Stimulated activated naive B cell treated with anti-CD40 and anti-IgM and Interleukin-4, amounts not matched to agents 10 μg/mL and 1 μg/mL and 100 μg/mL, for 72 hours (primary cell): ENCODE measurements around the gene BRCA1.

Source experiments
- ATAC-seq, 2 donors: fragments of 150-1000 bp; cut with Tn5 transposase; replicated peaks; 2 replicates each; pipeline ENCODE4 v1.10.0; 2021; ENCODE audit warnings: moderate library complexity in 1 of 2
- DNase-seq: peaks from one replicate; pipeline ENCODE4 v3.0.0; 2021
- H3K27ac Mint-ChIP-seq: one replicate; pipeline ENCODE4 v1.8.0; 2022; ENCODE audit warnings: mild to moderate bottlenecking, mixed read lengths
- H3K27me3 Mint-ChIP-seq, 2 donors: one replicate each; pipeline ENCODE4 v1.8.0; 2022; ENCODE audit warnings: mixed read lengths in 2 of 2
- H3K36me3 Mint-ChIP-seq, 2 donors: one replicate each; pipeline ENCODE4 v1.8.0; 2022; ENCODE audit warnings: mixed read lengths in 2 of 2, mild to moderate bottlenecking in 1 of 2
- H3K4me1 Mint-ChIP-seq, 2 donors: one replicate each; pipeline ENCODE4 v1.8.0; 2022; ENCODE audit warnings: mixed read lengths in 2 of 2, mild to moderate bottlenecking in 1 of 2
- H3K4me3 Mint-ChIP-seq, 2 donors: one replicate each; pipeline ENCODE4 v1.8.0; 2022; ENCODE audit warnings: mild to moderate bottlenecking in 2 of 2, mixed read lengths in 2 of 2, moderate library complexity in 1 of 2
- H3K9me3 Mint-ChIP-seq, 2 donors: one replicate each; pipeline ENCODE4 v1.8.0; 2022; ENCODE audit warnings: mixed read lengths in 2 of 2, mild to moderate bottlenecking in 1 of 2

Gene BRCA1

DNA sequence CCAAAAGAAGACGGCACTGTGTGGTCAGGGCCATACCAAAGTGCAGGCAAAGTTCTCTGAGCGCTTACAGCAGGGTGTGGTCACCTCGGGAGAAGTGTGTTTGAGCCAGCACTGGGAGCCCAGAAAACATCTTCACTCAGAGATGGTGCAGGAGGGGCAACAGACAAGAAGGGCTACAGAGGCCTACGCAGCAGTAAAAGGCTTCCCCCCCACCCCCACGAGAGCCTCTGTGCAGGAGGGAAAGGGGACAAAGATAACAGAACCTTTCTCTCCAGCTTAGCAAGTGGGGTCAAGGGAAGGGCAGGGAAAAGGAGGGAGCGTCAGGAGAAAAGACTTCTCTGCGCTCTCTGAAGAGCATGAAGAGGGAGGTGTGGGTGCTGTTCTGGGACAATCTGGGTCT, 105.7 kb downstream of the BRCA1 start:
- peaks cover 9 to 15% of the 10 kb centered on the region in 2 donors for H3K36me3 Mint-ChIP-seq
- H3K27me3 Mint-ChIP-seq, result no peaks in the 10 kb centered on the region
- DNase-seq, result no peak
- H3K27ac Mint-ChIP-seq, result no peak overlapping the region
- H3K9me3 Mint-ChIP-seq, result no peaks in the 10 kb centered on the region
- ATAC-seq, result no peak
- peak overlapping the region in 1 of 2 donors; percentile 26 for H3K4me3 Mint-ChIP-seq
- peaks cover 15 to 46% of the 10 kb centered on the region in 2 donors for H3K4me1 Mint-ChIP-seq

DNA sequence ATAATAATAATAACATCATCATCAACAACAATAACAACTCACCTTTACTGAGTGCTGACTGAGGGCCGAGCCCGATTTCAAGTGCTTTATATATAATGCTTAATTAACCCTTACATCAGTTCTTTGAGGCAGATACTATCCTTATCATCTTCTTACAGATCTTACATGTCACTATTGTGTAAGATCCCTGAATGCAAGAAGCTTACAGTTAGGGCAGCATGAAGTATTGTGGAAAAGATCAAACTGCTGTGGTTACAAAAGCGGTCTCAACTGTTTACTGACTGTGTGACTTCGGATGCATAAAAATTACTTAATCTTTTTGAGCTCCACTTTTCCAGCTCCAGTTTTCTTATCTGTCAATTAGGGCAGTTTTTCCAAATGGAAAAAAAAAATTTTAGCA, 106.2 kb downstream of the BRCA1 start:
- peaks cover 13 to 42% of the 10 kb centered on the region in 2 donors for H3K4me1 Mint-ChIP-seq
- no peak overlapping the region for H3K27ac Mint-ChIP-seq
- H3K9me3 Mint-ChIP-seq, result no peaks in the 10 kb centered on the region
- ATAC-seq (no peak), DNase-seq (no peak)
- H3K4me3 Mint-ChIP-seq, result no peak overlapping the region
- peaks cover 12 to 16% of the 10 kb centered on the region in 2 donors for H3K36me3 Mint-ChIP-seq
- H3K27me3 Mint-ChIP-seq, result no peaks in the 10 kb centered on the region

DNA sequence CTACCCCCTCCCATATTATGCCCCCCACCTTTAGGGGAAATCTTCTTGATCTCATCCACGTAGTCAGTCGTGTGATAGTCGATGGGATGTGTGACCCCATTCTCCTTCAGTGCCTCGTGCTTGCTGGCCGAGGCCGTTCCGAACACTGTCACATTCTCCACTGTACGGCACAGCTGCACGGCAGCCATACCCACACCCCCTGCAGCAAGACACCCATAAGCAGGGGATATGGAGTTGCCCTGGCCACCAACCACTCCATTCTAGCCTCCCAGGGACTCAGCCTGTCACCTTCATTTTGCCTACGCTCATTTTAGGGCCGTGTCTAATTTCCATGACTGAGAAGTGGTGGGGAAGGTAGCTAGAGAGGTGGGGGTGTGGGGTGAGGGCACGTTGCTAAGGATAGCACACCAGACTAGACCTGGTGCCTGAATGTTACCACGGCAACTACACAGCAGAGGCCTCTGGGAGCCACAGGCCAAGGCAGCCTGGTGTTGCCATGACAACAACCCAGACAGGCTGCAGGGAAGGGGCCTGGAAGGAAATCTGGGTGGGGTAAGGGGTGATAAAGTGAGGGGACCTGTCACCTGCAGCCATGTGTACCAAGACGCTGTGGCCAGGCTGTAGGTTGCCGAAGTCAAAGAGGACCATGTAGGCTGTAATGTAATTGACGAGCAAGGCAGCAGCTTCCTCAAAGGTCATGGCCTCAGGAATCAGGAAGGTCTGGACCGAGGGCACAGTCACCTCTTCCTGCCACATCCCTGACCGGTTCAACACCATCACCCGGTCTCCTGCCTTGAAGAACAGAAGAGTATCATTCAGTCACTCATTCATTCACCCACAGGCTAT, 106.9 kb downstream of the BRCA1 start:
- ATAC-seq (no peak), DNase-seq (no peak)
- H3K27me3 Mint-ChIP-seq, result no peaks in the 10 kb centered on the region
- H3K4me3 Mint-ChIP-seq, result no peak overlapping the region
- peaks cover 13 to 42% of the 10 kb centered on the region in 2 donors for H3K4me1 Mint-ChIP-seq
- peak overlapping the region; percentile 32 for H3K27ac Mint-ChIP-seq
- no peaks in the 10 kb centered on the region for H3K9me3 Mint-ChIP-seq
- H3K36me3 Mint-ChIP-seq, result peaks cover 18 to 21% of the 10 kb centered on the region in 2 donors

DNA sequence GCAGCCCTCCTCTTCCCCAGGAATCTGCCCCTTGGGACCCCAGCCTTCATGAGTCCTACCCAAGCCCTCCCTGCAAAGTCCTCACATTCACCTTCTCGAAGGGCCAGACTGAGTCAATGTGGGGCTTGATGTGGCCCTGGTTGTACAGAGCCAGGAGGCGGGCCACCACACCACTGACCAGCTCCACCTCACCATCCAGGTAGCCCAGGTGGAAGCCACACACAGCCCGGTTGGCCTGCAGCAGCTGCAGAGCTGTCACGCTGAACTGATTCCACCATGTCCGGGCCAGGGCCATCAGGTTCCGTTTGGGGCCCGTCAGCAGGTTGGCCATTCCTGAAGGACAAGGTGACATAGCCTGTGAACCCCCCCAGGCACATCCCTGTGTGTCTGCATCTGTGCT, 108.9 kb downstream of the BRCA1 start:
- Mint-ChIP-seq H3K27me3 (no peaks in the 10 kb centered on the region), H3K4me1 (peaks cover 11 to 32% of the 10 kb centered on the region in 2 donors), H3K27ac (no peak overlapping the region), H3K4me3 (no peak overlapping the region), H3K9me3 (no peaks in the 10 kb centered on the region), H3K36me3 (peaks cover 26 to 34% of the 10 kb centered on the region in 2 donors)
- ATAC-seq (no peak), DNase-seq (no peak)

DNA sequence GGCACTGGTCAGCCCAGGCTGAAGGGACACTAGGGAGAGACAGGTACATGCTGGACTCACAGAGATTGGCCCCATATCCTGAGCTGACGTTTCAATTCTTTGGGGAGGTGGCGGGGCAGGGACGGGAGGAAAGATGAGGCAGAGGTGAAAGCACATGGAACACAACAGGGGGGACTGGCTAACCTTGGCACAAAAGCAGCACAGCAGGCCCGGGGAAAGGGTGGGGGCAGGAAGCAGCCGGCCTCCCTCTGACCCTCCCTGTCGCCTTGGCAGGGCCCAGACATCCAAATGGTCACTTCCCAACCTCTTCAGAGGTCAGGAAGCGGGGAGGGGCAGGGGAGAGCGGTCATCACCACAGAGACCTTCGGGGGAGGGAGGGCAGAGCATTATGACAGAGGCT, 109.6 kb downstream of the BRCA1 start:
- ATAC-seq (no peak), DNase-seq (no peak)
- Mint-ChIP-seq H3K4me3 (no peak overlapping the region), H3K9me3 (no peaks in the 10 kb centered on the region), H3K27ac (no peak overlapping the region), H3K27me3 (no peaks in the 10 kb centered on the region), H3K4me1 (peaks cover 10 to 31% of the 10 kb centered on the region in 2 donors), H3K36me3 (peaks cover 26 to 36% of the 10 kb centered on the region in 2 donors)

DNA sequence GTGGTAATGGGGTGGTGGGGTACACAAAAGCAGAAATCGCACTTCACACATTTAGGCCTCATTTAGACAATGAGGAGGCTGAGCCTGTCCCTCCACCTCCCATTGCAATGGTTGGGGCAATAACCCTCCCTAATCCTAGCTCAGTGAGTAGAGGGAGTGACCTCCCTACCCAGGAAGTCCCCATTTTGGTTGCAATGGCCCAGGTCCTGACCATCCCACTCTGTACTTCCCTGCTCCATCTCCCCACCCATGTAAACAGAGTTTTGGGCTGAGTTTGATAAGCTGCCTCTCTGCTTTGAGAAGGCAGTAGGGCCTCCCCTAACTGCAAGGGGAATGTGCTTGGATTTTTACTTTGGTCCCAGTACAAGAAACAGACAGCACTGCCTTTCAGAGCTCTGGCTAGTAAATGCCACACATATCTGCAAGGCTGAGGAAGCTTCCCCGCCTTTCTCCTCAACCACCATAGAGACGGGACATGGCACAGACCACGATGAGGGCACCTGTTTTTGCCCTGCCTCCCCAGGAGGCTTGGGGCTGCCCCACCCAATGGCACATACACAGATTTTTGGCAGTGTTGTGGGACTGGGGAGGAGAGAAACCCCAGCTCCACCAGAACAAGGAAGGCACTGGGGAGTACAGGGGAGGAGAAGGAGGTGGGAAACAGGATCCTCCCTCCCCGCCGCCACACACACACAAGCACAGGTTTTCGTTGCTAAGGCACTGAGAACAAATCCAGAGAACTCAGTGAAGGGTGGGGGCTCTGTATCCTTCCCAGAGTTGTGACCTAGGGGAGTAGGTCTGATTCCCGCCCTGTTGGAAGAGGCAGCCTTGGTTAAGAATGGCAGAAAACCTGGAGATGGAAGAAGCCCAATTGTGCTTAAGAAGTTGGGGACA, 110.3 kb downstream of the BRCA1 start:
- Mint-ChIP-seq H3K27me3 (no peaks in the 10 kb centered on the region), H3K27ac (peak overlapping the region; percentile 62), H3K36me3 (peaks cover 26 to 37% of the 10 kb centered on the region in 2 donors), H3K9me3 (no peaks in the 10 kb centered on the region), H3K4me3 (peak overlapping the region in 1 of 2 donors; percentile 16), H3K4me1 (peaks cover 15 to 37% of the 10 kb centered on the region in 2 donors)
- DNase-seq, result no peak
- no peak for ATAC-seq

DNA sequence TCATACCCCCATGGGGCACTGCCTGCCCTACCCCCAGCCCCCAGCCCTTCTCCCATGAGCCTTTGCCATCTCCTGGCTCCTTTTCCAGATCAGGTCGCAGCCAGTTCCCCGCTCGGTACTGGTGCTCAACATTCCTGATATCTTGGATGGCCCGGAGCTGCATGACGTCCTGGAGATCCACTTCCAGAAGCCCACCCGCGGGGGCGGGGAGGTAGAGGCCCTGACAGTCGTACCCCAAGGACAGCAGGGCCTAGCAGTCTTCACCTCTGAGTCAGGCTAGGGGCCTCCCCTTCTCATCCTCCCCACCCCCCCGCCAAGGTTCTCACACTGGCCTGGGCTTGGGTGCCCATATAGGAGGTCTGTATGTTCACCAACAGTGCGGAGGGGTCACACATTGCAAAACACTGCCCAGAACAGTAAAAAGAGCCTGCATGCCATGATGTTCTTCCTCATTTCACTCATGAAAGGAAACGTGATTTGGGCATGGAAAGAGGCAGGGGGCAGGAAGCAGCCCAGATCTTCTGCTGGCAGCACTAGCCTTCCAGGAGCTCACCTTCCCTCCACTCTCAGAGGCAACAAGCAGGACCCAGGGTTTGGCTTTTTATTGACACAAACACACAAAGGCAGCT, 111.0 kb downstream of the BRCA1 start:
- no peak for DNase-seq
- H3K4me1 Mint-ChIP-seq, result peaks cover 11 to 32% of the 10 kb centered on the region in 2 donors
- H3K27ac Mint-ChIP-seq, result peak overlapping the region; percentile 47
- ATAC-seq, result no peak
- H3K36me3 Mint-ChIP-seq, result peaks cover 26 to 37% of the 10 kb centered on the region in 2 donors
- H3K27me3 Mint-ChIP-seq, result no peaks in the 10 kb centered on the region
- H3K9me3 Mint-ChIP-seq, result no peaks in the 10 kb centered on the region
- H3K4me3 Mint-ChIP-seq, result no peak overlapping the region

DNA sequence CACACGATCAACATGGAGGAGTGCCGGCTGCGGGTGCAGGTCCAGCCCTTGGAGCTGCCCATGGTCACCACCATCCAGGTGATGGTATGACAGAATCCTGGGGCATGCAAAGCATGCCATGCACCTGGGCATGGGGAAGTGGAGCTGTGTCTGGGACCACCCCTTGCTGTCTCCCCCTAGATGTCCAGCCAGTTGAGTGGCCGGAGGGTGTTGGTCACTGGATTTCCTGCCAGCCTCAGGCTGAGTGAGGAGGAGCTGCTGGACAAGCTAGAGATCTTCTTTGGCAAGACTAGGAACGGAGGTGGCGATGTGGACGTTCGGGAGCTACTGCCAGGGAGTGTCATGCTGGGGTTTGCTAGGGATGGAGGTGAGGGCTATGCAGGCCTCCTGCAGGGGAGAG, 111.9 kb downstream of the BRCA1 start:
- no peak overlapping the region for H3K4me3 Mint-ChIP-seq
- no peak for DNase-seq
- ATAC-seq, result no peak
- no peaks in the 10 kb centered on the region for H3K9me3 Mint-ChIP-seq
- H3K4me1 Mint-ChIP-seq, result peaks cover 11 to 32% of the 10 kb centered on the region in 2 donors
- H3K27ac Mint-ChIP-seq, result peak overlapping the region; percentile 53
- no peaks in the 10 kb centered on the region for H3K27me3 Mint-ChIP-seq
- H3K36me3 Mint-ChIP-seq, result peaks cover 26 to 37% of the 10 kb centered on the region in 2 donors

DNA sequence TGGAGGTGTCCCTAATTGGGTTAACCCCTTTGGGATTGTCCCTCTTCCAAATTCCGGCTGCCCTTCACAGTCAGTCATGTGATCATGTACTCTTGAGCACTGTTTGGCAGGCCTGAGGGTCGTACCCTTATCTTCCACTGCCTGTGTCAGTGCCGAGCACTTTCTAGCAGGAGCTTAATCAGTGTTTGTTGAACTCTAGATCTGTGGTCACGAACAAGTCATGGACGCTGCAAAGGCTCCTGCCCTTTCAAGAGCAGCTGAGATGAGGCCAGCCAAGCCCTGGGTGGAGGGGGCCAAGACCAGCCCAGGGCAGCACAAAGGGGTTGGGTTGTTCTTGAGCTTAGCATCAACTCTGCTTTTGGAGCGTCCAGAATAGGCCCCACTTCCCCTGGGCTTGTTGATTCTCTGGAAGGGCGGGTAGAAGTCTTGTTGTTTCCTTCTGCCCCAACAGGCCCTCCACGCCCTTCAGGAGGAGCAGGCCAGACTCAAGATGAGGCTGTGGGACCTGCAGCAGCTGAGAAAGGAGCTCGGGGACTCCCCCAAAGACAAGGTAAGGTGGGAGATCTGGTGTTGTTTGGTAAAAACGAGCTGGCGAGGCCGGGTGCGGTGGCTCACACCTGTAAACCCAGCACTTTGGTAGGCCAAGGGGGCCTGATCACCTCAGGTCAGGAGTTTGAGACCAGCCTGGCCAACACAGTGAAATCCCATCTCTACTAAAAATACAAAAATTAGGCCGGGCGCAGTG, 113.3 kb downstream of the BRCA1 start:
- peak overlapping the region; percentile 20 for H3K27ac Mint-ChIP-seq
- no peak overlapping the region for H3K4me3 Mint-ChIP-seq
- H3K9me3 Mint-ChIP-seq, result no peaks in the 10 kb centered on the region
- no peak for DNase-seq
- no peaks in the 10 kb centered on the region for H3K27me3 Mint-ChIP-seq
- no peak for ATAC-seq
- H3K4me1 Mint-ChIP-seq, result peaks cover 9 to 32% of the 10 kb centered on the region in 2 donors
- peaks cover 26 to 37% of the 10 kb centered on the region in 2 donors for H3K36me3 Mint-ChIP-seq

DNA sequence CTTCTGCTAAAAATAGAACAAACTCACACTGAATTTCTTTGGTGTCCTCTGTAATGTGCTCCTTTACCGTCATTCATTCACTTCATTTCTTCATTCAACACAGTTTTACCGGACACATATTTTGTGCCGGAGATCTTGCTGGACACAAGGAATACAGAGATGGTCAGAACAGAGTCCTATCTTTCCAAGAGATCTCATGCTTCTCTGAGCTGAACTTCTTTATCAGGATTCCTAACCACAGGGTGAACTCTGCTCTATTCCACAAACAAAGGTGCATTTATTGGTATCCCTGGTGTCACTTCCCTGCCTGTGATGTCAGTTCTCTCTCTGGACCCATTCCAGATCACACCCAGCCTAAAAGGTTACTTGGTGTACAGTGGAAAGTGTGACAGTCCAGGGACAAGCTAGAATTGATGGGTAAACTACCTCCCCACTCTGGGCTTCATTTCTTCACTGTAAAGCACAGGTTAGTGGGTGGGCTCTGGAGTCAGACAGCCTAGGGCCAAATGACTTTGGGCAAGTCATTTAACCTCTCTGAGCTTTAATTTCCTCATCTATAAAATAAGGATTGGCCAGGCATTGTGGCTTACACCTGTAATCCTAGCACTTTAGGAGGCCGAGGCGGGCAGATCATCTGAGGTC, 114.4 kb downstream of the BRCA1 start:
- peaks cover 12 to 37% of the 10 kb centered on the region in 2 donors for H3K4me1 Mint-ChIP-seq
- no peaks in the 10 kb centered on the region for H3K27me3 Mint-ChIP-seq
- DNase-seq (no peak), ATAC-seq (no peak)
- H3K36me3 Mint-ChIP-seq, result peaks cover 26 to 41% of the 10 kb centered on the region in 2 donors
- no peaks in the 10 kb centered on the region for H3K9me3 Mint-ChIP-seq
- H3K4me3 Mint-ChIP-seq, result no peak overlapping the region
- H3K27ac Mint-ChIP-seq, result peak overlapping the region; percentile 5

DNA sequence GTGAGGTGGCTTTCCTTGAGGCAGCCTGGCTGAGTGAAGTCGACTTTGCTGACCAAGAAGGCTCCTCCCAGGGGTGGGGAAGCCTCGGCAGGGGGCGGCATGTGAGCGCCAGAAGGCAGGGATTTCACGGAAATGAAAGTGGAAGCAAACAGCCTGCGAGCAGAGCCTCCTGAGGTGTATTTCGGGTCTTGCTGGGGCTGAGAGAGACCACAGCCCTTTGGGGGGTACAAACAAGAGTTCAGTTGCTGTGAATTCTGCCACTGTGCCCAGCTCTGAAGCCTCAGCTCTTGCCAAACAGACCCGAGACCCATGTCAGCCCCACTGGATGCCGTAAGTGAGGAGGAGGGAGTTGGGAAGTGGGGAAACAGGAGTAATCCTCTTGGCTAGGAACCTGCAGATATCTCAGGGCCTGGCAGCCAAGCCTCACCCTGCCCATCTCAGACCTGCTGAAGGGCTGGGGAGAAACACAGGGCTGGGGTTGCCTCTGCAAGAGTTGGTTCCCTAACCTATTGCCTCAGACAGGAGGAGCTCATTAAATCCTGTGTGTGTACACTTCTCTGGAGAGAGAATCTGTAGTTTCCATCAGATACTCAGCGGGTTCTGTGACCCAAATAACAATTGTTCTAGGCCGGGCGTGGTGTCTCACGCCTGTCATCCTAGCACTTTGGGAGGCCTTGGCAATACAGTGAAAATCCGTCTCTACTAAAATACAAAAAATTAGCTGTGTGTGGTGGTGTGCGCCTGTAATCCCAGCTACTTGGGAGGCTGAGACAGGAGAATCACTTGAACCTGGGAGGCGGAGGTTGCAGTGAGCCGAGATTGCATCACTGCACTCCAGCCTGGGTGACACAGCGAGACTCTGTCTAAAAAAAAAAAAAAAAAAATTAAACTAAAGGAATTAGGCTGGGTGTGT, 118.3 kb downstream of the BRCA1 start, which contains the start of gene IFI35:
Gene IFI35 (plus strand): TSS at position 146 of the 913 bp plus-strand sequence. CDS start 164 bp downstream, at position 310.
- no peaks in the 10 kb centered on the region for H3K27me3 Mint-ChIP-seq
- no peaks in the 10 kb centered on the region for H3K9me3 Mint-ChIP-seq
- peak within 1 kb of the TSS; percentile 100 for H3K4me3 Mint-ChIP-seq
- H3K36me3 Mint-ChIP-seq, result peaks cover 22 to 34% of the 10 kb centered on the region in 2 donors
- peak; percentile 94 to 97 for ATAC-seq
- H3K27ac Mint-ChIP-seq, result peak within 1 kb of the TSS; percentile 100
- peak; percentile 83 for DNase-seq
- peaks cover 19 to 45% of the 10 kb centered on the region in 2 donors for H3K4me1 Mint-ChIP-seq

DNA sequence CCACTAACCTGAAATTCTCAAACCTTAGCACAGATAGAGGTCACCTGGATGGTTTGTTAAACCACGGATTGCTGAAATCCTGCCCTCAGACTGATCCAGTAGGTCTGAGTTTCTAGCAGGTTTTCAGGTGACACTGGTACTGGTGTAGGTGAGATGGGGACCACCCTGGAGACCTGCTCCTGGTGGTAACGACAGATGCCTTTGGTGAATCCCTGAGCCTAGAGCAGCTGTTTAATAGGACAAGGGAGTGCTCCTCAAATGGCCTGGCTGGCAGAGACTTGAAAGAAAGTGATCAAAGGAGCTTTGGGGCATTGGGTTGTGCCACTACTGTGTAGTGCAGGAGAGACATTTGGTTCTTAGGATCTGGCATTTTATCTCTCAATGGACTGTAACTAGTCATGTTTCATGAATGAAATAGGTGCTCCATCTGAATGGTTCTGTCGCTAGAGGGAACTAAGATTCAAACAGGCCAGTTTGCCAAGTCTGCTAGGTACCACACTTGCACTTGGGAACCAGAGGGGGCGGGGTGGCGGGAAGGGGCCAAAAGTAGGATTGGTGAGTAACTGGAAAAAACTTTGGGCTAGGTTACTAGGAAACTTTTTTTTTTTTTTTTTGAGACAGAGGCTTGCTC, 121.5 kb downstream of the BRCA1 start:
- Mint-ChIP-seq H3K9me3 (no peaks in the 10 kb centered on the region), H3K36me3 (peaks cover 40 to 56% of the 10 kb centered on the region in 2 donors), H3K27ac (peak overlapping the region; percentile 70), H3K27me3 (no peaks in the 10 kb centered on the region), H3K4me1 (peaks cover 19 to 52% of the 10 kb centered on the region in 2 donors), H3K4me3 (no peak overlapping the region)
- DNase-seq (no peak), ATAC-seq (no peak)
